A172 (cell line): ENCODE measurements around the gene SLC26A1. TPM values are rescaled to one million over a fixed set of nuclear protein-coding genes. Genes with fewer than 3 reads are reported as not detected.

Experiments used
- total RNA-seq: library from RNA; depleted of rRNA; stranded (reverse); fragments of >200 nt; shearing (Covaris generic); gene quantifications from 2 replicates; pipeline ENCODE4 v1.2.3, GENCODE V29; 2014; rRNA removed

SLC26A1 gene
- total RNA-seq, 1 experiment from 2014 or later = 0.41 TPM

Other genes starting within 250 kb of the SLC26A1 start
- 0.19 and 0.64 TPM in 2 replicates for gene CPLX1, start 167.3 kb downstream of the SLC26A1 start, total RNA-seq
- 71.8 and 81.1 TPM in 2 replicates for gene GAK, start 61.1 kb downstream of the SLC26A1 start, total RNA-seq
- 26.2 and 27.5 TPM in 2 replicates for gene TMEM175, start 60.9 kb downstream of the SLC26A1 start, total RNA-seq
- gene DGKQ, start 19.8 kb downstream of the SLC26A1 start, total RNA-seq = 17.4 and 25.0 TPM in 2 replicates
- gene IDUA, start 6.4 kb downstream of the SLC26A1 start, total RNA-seq = 14.1 and 16.1 TPM in 2 replicates
- gene FGFRL1, start 18.2 kb upstream of the SLC26A1 start, total RNA-seq = 85.0 and 102 TPM in 2 replicates
- not detected in 2 replicates for gene RNF212, start 120.2 kb upstream of the SLC26A1 start, total RNA-seq
- gene SPON2, start 179.2 kb upstream of the SLC26A1 start, total RNA-seq = 7.6 and 16.2 TPM in 2 replicates